OCI-LY1 (cell line): ENCODE measurements around the gene DCAF12L1.

Experiments
- H2AFZ ChIP-seq: fragments of 200-600 bp; sonication (generic), shearing (Covaris generic); 2 replicates; pipeline ENCODE4 v1.6.0; 2014; ENCODE audit warnings: antibody characterized with exemption, mild to moderate bottlenecking, low read length
- H3F3A ChIP-seq: fragments of 200-600 bp; sonication (generic), shearing (Covaris generic); 2 replicates; pipeline ENCODE4 v1.6.0; 2014; ENCODE audit warnings: mild to moderate bottlenecking, antibody characterized with exemption, low read length, moderate library complexity; ENCODE audit not compliant: insufficient read depth
- H3K27ac ChIP-seq: fragments of 200-600 bp; sonication (generic); 2 replicates; pipeline ENCODE4 v1.5.1; 2014; ENCODE audit warnings: low read length, mixed run types, mild to moderate bottlenecking, low read depth; ENCODE audit not compliant: poor library complexity, severe bottlenecking
- H3K27me3 ChIP-seq: fragments of 200-600 bp; sonication (generic); 2 replicates; pipeline ENCODE4 v1.6.0; 2014; ENCODE audit warnings: antibody characterized with exemption, mild to moderate bottlenecking, low read length, moderate library complexity; ENCODE audit not compliant: insufficient read depth
- H3K36me3 ChIP-seq: fragments of 200-600 bp; sonication (generic); 2 replicates; pipeline ENCODE4 v1.6.1; 2014; ENCODE audit warnings: mild to moderate bottlenecking, antibody characterized with exemption, low read length, moderate library complexity, mixed read lengths; ENCODE audit not compliant: insufficient read depth
- H3K4me1 ChIP-seq: fragments of 200-600 bp; sonication (generic); 2 replicates; pipeline ENCODE4 v1.5.1; 2014; ENCODE audit warnings: mild to moderate bottlenecking, low read length, moderate library complexity; ENCODE audit not compliant: insufficient read depth, severe bottlenecking
- H3K4me2 ChIP-seq: fragments of 200-600 bp; sonication (generic), shearing (Covaris generic); 2 replicates; pipeline ENCODE4 v1.6.1; 2014; ENCODE audit warnings: low read length
- H3K4me3 ChIP-seq: fragments of 200-600 bp; sonication (generic); 2 replicates; pipeline ENCODE4 v1.5.1; 2014; ENCODE audit warnings: low read length, low read depth, mild to moderate bottlenecking, mixed read lengths; ENCODE audit not compliant: poor library complexity, severe bottlenecking
- H3K79me2 ChIP-seq: fragments of 200-600 bp; shearing (Covaris generic); 2 replicates; pipeline ENCODE4 v1.6.1; 2016; ENCODE audit warnings: mixed run types, low read length, mixed read lengths; ENCODE audit not compliant: insufficient read depth
- H3K9ac ChIP-seq: fragments of 200-600 bp; sonication (generic), shearing (Covaris generic); 2 replicates; pipeline ENCODE4 v1.6.1; 2014; ENCODE audit warnings: mild to moderate bottlenecking, low read length, mixed read lengths
- H3K9me2 ChIP-seq: fragments of 200-600 bp; sonication (generic), shearing (Covaris generic); 2 replicates; pipeline ENCODE4 v1.6.1; 2014; ENCODE audit warnings: low read depth, mild to moderate bottlenecking, low read length, mixed read lengths
- H3K9me3 ChIP-seq: fragments of 200-600 bp; shearing (Covaris generic); 2 replicates; pipeline ENCODE4 v1.6.1; 2014; ENCODE audit warnings: low read length, mixed read lengths
- H4K20me1 ChIP-seq: fragments of 200-600 bp; sonication (generic), shearing (Covaris generic); 2 replicates; pipeline ENCODE4 v1.6.0; 2016; ENCODE audit warnings: mild to moderate bottlenecking, low read length; ENCODE audit not compliant: insufficient read depth
- EZH2 ChIP-seq: fragments of 200-600 bp; sonication (generic), shearing (Covaris generic); IDR thresholded peaks from 2 replicates; pipeline ENCODE4 v1.8.0; 2017; ENCODE audit warnings: borderline replicate concordance, mixed run types, mild to moderate bottlenecking, antibody characterized with exemption, low read length, moderate library complexity, mixed read lengths
- TF ChIP-seq, protein P1 (sequence below): fragments of 200-600 bp; sonication (generic), shearing (Covaris generic); IDR thresholded peaks from 2 replicates; pipeline ENCODE4 v1.5.1; 2017; ENCODE audit warnings: mild to moderate bottlenecking, antibody characterized with exemption, low read length, moderate library complexity, mixed read lengths

The DCAF12L1 gene

DNA sequence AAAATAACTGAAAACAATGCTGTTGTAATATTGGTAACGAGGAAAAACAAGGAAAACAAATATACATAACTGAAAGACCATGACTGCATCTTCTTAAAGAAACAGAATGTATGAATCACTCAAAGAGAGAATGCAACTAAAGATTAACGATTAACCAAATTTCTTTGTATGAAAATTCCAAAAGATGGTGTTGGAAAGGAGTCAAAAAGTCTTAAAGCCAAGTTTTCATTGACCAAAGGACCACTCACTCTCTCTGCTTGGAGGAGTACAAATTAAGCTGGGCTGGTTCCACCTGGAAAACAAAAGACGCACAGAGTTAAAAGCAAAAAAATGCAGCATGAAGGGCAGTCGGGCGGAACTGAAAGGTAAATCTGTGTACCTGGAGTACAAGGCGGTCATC is 1.8 kb downstream of the DCAF12L1 start:
- TF ChIP-seq, protein P1, sequence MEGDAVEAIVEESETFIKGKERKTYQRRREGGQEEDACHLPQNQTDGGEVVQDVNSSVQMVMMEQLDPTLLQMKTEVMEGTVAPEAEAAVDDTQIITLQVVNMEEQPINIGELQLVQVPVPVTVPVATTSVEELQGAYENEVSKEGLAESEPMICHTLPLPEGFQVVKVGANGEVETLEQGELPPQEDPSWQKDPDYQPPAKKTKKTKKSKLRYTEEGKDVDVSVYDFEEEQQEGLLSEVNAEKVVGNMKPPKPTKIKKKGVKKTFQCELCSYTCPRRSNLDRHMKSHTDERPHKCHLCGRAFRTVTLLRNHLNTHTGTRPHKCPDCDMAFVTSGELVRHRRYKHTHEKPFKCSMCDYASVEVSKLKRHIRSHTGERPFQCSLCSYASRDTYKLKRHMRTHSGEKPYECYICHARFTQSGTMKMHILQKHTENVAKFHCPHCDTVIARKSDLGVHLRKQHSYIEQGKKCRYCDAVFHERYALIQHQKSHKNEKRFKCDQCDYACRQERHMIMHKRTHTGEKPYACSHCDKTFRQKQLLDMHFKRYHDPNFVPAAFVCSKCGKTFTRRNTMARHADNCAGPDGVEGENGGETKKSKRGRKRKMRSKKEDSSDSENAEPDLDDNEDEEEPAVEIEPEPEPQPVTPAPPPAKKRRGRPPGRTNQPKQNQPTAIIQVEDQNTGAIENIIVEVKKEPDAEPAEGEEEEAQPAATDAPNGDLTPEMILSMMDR = no peak
- TF ChIP-seq EZH2 = no peak
- Histone ChIP-seq H3K4me3 (no peak overlapping the region), H3K9me3 (no peaks in the 10 kb centered on the region), H2AFZ (no peak overlapping the region), H3K79me2 (no peaks in the 10 kb centered on the region), H4K20me1 (no peaks in the 10 kb centered on the region), H3K9ac (no peak overlapping the region), H3K27ac (no peak overlapping the region), H3K4me1 (no peaks in the 10 kb centered on the region), H3K4me2 (no peak overlapping the region), H3K27me3 (no peaks in the 10 kb centered on the region), H3K9me2 (no peaks in the 10 kb centered on the region), H3K36me3 (no peaks in the 10 kb centered on the region), H3F3A (no peaks in the 10 kb centered on the region)

DNA sequence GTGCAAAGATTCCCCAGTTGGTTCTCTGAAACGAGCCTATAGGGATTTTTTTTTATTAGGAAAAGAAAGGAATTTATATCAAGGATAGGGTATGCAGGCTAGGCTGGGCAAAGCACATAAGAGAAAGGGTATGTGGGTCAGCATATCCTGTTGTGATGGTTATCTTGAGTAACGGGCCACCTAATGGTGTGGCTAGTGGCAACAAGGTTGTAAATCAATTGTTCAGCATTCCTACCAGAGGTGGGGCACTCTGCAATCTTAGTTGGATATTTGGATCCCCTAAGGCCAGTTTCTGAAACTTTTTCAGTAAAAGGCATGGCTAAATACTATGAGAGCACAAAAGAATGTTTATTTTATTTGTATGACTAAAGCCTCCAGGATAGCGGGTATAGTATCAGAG is 42.7 kb downstream of the DCAF12L1 start:
- Histone ChIP-seq H3K4me2 (no peak overlapping the region), H4K20me1 (no peaks in the 10 kb centered on the region), H3K79me2 (no peaks in the 10 kb centered on the region), H3F3A (no peaks in the 10 kb centered on the region), H3K27ac (no peak overlapping the region), H3K36me3 (no peaks in the 10 kb centered on the region), H2AFZ (no peak overlapping the region), H3K27me3 (no peaks in the 10 kb centered on the region), H3K4me1 (no peaks in the 10 kb centered on the region), H3K9me2 (no peaks in the 10 kb centered on the region), H3K9me3 (no peaks in the 10 kb centered on the region), H3K4me3 (no peak overlapping the region), H3K9ac (no peak overlapping the region)
- TF ChIP-seq, protein P1 = no peak
- TF ChIP-seq EZH2 = no peak
